HPDE6-E6E7 (cell line): ENCODE measurements around the gene PIGZ.
A peak's percentile ranks its signal among the peaks of the same experiment; 100 is the strongest.
"Not testable (repeated sequence)": the region's sequence is repeated elsewhere in the genome, so short reads cannot be mapped to it uniquely, and the experiment has no call there.

Experiments
- DNase-seq: peaks from one replicate; pipeline ENCODE4 v3.0.0; 2011; ENCODE audit warnings: missing footprints; ENCODE audit errors: extremely low spot score

Gene PIGZ

DNA sequence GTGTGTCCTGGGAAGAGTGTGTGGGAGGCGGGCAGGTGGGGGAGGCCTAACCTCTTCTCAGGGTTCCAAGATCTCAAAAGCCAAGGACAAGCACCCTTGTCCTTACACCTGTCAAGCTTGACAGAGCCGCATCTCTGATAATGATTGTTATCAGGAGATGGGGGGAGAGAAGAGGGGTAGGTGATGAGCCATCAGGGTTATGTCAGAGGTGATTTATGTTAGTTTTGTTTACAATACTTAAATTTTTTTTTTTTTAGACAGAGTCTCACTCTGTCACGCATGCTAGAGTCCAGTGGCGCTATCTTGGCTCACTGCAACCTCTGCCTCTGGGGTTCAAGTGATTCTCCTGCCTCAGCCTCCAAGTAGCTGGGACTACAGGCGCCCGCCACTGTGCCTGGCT lies 18.9 kb downstream of the PIGZ start:
- DNase-seq: no peak

DNA sequence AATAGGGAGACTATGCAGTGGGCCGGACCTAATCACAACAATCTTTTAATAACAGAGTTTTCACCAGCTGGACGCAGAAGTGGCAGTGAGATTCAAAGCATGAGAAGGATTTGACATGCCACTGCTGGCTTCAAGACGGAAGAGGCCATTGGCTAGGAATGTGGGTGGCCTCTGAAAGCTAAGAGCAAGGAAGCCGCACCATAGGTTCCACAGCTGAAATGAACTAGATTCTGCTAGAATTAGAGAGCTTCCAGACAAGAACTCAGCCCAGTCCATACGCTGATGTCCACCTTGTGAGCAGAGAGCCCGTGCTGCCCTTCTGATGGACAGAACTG lies 19.4 kb downstream of the PIGZ start:
- no peak for DNase-seq

DNA sequence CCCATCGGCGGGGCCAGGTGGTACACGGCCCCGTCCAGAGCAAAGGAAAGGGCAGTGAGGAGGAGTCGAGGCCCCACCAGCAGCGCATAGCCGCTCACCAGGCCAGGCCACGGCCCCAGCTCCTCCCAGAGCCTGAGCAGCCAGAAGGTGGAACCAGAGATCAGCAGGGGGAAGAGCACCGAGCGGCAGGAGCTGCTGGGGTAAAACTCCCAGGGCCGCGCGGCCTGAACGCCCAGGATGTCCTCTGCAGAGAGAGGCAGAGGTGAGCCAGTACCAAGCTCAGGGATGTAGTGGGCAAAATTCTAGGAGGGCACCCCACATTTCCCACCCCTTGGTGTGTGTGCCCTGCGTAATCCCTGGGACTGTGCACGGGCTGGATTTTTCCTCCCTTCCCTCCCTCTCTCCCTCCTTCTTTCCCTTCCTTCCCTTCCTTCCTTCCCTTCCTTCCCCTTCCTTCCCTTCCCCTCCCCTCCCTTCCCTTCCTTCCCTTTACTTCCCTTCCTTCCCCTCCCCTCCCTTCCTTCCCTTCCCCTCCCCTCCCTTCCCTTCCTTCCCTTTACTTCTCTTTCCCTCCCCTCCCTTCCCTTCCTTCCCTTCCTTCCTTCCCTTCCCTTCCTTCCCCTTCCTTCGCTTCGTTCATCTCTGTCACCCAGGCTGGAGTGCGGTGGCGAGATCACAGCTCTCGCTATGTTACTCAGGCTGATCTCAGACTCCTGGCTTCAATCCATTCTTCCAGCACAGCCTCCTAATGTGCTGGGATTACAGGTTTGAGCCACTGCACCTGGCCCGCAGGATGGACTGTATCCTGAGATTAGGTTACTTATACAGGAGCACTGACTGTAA lies 20.0 kb downstream of the PIGZ start:
- no peak for DNase-seq

DNA sequence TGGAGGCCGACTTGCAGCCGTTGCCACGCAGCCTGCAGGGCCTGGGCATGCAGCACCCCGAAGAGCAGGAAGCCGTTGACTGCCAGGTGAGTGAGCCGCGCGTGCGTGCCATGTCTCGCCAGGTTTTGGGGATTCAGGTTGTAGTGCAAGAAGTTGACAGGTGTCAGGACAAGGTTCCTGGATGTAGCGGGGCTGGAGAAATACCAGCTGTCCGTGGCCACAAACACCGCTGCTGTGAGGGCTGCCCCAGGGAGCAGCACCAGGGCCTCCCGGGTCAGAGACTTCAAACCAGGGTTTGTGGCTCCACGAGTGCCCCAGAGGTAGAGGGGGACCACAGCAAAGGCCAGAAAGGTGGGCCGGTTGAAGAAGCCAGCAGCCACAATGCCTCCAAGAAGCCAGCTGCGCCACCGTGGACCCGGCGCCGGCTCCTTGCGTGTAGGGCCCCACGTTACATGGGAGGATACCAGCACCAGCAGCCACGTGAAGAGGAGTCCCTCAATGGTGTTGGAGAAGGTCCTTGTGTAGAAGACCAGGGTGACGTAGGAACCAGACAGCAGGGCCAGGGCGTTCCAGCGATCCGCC lies 20.7 kb downstream of the PIGZ start:
- no peak for DNase-seq

- DNase-seq: no peak
Measured at GRCh38 chr3:196947136-196947859, 21.3 kb downstream of the PIGZ start.

GRCh38 chr3:196944037-196944790 lies 24.4 kb downstream of the PIGZ start:
- DNase-seq: not testable (repeated sequence)

- DNase-seq: peak; percentile 13
Measured at GRCh38 chr3:196942915-196943277, 25.7 kb downstream of the PIGZ start.

GRCh38 chr3:196942226-196942914 lies 26.3 kb downstream of the PIGZ start, which contains the start of gene NCBP2:
TSS of gene NCBP2 (minus strand) at chr3:196942528. CDS start at chr3:196942503, 25 bp downstream.
- DNase-seq: peak; percentile 94

- DNase-seq: peak; percentile 26
Measured at GRCh38 chr3:196941729-196942225, 26.9 kb downstream of the PIGZ start.

DNA sequence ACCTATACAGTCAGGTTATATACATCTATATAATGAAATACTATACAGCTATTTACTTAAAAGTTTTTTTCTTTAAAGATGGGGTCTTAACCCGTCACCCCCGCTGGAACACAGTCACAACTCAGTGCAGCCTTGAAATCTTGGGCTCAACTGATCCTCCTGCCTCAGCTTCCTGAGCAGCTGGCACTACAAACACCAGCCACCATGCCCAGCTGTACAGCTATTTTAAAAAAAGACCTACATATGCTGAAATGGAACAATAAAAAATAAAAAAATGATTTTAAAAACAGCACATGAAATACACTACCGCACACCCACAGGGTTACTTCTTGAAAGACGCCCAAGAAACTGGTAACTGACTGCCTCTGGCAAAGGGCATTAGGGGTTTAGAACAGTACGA lies 30.1 kb downstream of the PIGZ start:
- no peak for DNase-seq

GRCh38 chr3:196938124-196938523 lies 30.5 kb downstream of the PIGZ start:
- no peak for DNase-seq

- DNase-seq: no peak
Measured at GRCh38 chr3:196936288-196936687, 32.3 kb downstream of the PIGZ start.

DNA sequence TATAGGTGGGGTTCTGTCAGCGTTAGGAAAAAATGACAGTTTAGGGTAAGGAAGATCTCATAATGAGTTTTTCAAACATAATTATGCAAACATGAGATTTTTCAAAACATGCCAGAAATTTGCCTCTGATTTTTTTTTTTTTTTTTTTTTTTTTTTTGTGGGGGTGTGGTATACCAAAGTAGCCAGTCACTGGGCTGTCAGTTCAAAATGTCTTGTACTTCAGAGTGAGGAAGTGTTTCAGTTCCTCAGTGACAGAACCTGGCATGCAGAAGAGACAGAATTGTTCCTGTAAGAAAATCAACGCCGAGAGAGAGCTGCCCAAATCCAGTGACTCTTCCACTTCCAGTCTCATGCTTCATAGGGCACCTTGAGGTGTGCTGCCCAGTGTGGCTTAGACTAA lies 36.0 kb downstream of the PIGZ start:
- no peak for DNase-seq

DNA sequence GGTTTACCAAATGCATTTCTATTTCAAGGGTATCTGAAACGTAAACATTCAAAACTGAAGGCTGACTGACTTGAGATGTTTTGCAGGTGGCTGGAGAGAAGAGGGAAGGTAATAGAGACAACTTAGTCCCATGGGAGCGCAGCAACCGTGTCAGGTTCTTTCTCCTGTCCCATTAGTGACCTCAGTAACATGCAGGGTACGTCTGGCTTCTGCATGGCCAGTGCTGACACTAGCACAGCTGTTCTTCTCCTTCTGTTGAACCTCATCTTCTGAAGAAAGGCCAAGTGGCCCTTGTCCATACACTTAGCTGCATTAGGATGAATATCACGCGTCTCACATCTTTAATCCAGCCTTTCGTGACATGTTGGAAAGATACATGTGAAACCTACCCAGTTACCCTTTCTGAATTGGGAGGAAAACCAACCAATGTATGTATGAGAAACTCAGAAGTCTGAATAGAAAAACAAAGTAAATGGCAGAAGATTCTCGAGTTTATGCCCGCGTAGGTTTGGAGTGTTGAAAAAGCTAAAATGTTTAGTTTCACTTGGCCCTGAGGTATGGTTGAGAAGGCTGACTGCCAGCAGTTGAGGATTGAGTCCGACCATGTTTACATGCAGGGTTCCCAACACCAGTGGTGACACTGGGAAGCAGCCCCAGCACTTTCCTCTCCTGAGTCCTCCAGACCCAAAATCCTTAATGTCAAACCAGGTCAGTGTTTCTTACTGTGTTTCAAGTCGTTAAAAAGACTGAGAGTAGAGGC lies 36.6 kb downstream of the PIGZ start:
- DNase-seq: no peak

GRCh38 chr3:196931157-196931556 lies 37.5 kb downstream of the PIGZ start:
- DNase-seq: no peak

- DNase-seq: no peak
Measured at GRCh38 chr3:196927571-196928453, 40.8 kb downstream of the PIGZ start.

DNA sequence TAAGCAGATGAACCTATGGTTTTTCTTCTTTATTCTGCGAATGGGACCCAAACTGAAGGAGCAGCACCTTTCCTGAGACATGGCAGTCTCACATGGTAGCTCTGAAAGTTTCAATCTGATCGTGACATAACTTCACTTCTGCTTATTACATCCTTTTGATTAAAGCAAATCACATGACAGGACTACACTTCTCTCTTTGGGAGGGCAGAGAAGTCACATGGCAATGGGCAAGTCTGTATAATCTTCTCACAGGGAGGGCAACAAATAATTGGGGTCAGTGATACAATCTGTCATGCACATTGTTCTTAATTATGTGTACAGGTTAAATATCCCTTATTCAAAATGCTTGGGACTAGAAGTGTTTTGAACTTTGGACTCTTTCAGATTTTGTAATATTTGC lies 47.9 kb downstream of the PIGZ start:
- no peak for DNase-seq

DNA sequence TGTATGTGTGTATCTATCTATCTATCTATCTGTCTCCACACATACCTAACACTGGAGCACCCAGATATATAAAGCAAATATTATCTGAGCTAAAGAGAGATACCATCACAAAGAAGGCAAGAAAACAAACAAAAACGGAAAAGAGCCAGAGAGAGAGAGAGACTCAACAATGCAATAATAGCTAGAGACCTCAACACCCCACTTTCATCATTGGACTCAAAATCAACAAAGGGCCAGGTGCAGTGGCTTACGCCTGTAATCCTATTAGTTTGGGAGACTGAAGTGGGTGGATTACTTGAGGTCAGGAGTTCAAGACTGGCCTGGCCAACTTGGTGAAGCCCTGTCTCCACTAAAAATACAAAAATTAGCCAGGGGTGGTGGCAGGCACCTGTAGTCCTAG lies 49.7 kb downstream of the PIGZ start:
- no peak for DNase-seq

DNA sequence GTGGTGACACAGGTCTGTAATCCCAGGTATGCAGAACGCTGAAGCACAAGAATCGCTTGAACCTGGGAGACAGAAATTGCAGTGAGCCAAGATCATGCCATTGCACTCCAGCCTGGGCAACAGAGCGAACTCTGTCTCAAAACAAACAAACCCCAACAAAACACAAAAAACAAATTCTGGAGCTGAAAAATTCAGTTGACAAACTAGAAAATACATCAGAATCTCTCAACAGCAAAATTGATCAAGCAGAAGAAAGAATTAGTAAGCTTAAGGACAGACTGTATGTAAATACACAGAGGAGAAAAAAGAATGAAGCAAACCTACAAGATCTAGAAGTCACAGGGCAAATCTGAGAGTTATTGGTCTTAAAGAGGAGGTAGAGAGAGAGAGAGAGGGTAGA lies 51.6 kb downstream of the PIGZ start:
- DNase-seq: no peak

GRCh38 chr3:196916221-196916620 lies 52.4 kb downstream of the PIGZ start:
- no peak for DNase-seq
